Stimulated activated CD8-positive, alpha-beta memory T cell treated with anti-CD3 and anti-CD28 coated beads, Interleukin-4, amount 100 ng/mL, for 4 hours (primary cell): ENCODE measurements around the gene SLC1A3.

Experiments
- DNase-seq, 2 donors: peaks; one replicate each; pipeline ENCODE4 v3.0.0-alpha.2; 2020; ENCODE audit warnings: low read depth in 2 of 2, low spot score in 1 of 2

Gene SLC1A3

DNA sequence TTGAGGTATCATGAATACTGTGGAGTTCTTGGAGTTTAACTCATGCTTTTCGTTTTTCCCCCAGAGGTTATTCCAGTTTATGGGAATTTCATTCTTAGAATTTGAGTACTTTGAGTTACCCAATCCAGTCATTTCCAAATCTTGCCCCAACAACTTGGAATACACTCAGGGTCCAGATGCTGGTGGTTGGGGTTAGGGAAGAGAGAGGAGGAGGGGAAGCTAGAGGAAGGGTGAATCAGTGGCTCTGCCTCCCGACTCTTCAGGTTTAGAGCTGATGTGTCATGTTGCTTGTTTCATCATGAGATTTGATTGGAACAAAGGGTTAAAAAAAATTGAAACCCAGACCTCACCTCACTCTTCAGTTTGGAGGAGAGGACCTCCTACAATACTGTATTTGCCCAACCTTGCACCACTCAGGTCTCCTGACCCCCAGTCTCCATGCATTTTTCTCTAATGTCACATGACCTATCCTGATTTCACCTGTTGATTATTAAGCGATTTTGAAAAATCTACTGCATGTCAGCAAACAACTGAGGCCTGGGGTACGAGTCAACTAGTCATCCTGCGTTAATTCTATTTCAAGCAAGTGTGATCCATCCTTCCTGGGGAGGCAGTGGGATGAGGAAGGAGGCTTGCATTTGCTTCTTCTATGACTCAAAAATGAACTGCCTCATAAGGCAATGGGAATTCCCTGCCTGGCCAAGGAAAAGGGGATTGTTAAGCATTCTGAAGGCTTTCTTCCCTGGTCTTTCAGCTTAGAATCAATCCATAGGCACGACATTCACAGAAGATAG, 6.2 kb upstream of the SLC1A3 start:
- DNase-seq = no peak

DNA sequence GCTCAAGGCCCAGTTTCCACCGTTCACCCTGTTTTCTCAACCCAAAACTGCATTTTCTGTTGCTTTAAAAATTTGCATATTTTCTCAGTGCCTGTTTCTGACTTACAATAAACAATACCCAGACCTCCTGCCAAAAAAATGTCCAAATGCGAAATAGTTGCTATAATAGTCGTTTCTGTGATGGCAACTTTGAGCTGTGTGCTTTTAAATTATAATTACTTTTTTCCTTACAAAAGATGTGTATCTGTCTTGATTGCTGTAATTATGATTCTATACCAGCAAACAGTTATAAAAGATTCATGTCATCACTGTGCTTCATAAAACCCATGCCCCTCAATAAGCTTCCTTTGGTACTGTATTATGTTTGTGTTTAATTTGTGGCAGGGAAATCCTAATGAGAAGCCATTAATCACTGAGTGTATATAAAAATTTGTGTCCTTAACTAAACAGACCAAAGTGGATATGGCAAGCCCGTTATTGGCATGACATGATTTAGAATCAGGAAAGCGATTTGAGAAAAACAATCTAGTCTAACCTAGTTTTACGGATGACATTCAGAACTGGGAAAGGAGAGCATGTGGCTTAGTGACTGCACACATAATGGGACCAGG, 5.4 kb upstream of the SLC1A3 start:
- DNase-seq = no peak

DNA sequence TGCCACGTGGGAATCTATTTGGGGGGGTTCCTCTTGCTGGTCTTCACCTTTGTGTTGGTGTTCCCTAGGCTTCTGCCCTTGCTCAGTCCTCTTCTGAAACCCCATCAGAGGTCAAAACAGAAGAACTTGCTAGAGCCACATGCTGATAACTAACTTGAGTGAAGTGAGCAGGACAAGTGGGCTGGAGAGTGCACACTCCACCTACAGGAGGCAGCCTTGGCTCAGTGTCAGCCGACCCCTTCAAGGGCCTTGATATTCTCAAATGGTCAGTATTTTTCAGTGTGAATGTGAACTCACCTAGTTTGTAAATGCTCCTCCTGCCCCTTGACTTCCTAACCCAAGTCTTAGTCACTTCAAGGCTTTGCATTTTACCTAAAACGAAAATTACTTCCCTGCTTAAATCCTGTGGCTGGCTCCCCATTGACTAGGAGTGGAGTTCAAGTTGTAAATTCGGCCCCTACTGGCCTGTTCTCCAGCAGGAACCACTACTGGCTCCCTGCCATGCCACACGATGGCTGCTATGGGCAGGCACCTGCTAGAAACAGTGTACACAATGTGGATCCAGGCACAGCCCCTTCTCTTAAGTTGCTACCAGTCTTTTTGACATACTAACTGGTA, 3.6 kb upstream of the SLC1A3 start:
- no peak for DNase-seq

DNA sequence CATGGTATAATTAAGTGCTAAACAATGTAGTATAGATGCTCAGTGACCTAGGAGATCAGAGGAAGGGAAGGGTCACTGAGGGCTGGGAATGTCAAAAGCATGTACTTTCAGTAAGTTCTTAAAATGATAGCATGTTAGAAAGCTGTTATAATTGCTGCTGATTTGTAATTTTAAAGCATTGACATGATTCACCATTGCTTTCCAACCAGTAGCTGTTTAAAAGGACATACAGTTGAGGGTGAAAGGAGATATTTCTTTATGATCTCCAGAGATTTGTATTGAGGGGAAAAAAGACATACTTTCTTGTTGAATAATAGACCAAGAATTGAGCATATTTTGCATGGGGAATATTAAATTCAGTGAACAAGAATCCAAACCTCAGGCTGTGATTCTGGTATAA, 1.2 kb upstream of the SLC1A3 start:
- DNase-seq = no peak

DNA sequence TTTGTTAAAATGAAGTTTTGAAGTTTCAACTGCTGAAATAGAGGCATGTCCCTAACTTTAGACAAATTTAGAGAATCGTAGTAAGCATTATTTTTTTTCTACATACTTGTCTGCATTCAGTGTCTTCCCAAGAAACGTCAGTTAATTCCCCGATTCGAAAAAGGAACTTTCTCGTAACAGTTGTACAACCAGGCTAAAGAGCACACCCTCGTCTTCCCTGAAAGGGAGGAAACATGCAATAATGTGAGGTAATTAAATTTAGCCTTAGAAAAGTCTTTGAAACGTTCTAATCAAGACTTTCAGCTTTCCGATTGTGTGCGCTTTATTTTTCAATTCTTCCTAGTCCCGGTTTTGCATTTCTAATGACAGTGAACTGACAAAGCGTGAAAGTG, 374 bp upstream of the SLC1A3 start:
- no peak for DNase-seq

DNA sequence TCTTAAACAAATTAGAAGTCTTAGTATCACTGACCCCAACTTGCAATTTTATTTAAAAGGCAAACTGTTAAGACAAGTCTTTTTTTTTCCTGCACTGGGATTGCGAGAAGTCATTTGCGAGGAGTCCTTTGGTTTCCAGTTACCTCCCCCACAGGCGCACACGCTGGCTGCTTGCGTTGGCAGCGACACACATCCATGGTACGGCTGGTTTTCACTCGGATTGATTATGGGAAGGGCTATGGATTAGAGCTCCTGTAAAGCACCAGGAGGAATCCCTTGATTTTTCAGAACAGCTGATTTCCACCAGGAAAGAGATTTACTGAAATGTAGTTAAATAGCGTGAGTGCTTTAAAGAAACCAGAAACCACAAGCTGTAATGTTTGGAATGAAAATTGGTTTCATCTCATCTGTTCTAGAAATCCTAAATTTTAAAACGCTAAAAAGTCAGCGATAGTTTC, 737 bp downstream of the SLC1A3 start:
- DNase-seq = no peak

DNA sequence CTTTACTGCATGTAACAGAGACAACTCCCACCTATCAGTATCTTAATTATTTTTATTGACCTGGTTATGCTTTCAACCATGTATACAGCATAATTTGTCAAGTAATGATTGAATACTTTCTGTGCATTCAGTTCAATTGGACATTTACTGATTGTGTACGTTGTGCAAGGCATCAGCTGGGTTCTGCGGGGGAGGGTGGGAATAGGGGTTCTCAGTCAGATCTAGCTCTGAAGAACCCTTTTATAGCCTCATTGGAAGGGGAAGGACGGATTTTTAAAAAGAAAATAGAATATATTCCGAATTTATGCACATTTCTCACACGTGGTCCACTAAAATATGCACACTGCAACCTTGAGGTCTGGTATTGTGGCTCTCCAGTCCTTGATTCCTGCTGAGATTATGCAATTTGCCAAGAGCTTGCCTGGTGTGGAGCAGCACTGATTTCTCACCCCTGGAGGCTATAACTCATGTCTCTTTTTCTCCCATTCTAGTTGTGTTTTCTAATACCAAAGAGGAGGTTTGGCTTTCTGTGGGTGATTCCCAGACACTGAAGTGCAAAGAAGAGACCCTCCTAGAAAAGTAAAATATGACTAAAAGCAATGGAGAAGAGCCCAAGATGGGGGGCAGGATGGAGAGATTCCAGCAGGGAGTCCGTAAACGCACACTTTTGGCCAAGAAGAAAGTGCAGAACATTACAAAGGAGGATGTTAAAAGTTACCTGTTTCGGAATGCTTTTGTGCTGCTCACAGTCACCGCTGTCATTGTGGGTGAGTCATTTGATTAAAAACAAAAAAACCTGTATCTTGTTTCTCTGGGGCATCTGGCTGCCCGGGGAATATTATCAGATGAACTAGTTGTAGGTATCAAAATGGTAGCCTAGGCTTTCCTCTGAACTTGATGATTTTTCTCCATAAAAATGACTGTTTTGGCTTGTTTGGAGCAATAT, 1.7 kb downstream of the SLC1A3 start:
- DNase-seq = no peak

DNA sequence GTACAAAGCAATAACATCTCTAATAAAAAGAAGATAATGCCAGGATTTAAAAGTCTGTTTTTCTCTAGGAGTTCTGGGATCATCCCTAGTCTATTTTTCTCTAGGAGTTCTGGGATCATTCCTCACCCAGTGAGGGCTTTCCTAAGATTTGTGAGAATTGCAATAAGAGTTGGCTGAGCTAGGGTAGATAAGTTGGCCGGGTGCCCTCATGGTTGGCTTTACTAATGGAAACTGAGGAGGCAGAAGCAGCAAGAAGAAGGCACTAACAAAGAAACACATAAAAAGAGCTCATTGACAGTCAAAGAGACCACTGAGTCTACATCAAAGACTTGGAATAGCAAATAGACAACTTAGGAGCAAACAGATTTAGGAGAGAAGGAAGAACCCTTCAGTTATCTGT, 4.2 kb downstream of the SLC1A3 start:
- no peak for DNase-seq

DNA sequence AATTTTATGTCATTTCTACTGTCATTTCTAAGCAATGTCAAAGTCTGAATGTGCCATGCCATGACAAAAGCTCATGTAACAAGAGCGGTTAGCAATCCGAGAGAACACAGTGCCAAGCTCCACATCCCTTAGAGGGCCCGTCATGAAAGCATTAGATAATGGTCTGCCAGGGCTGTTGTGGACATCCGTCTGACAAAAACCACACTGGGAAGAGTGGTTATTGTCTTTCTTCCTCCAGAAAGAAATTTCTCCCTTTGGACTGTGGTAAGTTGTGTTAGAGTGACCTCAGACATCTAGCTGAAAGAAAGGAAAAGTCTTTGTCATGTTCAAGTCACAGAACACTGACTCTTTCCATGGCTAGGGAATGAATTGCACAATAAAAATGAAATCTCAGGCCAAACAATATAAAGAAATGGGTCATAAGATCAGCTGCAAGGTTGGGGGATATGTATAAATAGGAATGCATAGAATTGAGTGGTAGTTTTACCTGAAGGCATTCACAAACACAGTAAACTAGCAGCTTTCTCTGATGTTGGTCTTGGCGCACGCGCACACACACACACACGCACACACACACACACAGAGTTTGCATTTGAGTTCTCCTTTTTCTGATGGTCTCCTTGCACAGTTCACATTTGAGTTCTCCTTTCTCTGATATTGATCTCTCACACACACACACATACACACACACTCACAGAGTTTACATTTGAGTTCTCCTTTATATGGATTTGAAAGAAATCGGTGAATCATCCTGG, 5.3 kb downstream of the SLC1A3 start:
- DNase-seq = no peak

DNA sequence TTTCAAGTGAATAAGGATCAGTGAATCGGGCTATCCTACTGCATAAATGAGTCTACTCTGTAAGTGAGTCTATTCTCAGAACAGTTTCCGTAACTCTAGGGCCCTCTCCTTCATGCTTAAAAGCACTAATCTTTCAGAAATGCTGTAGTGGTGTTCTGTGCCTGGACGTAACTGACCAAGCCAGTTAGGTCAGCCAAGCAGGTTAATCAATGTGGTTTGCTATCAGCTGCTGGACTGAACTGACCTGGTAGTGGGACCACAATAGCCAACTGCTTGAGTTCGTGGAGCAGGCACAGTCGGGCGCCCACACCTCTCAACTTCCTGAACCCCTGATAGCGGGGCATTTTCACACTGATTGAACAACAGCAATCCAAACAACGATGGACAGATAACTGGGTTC, 6.8 kb downstream of the SLC1A3 start:
- no peak for DNase-seq

DNA sequence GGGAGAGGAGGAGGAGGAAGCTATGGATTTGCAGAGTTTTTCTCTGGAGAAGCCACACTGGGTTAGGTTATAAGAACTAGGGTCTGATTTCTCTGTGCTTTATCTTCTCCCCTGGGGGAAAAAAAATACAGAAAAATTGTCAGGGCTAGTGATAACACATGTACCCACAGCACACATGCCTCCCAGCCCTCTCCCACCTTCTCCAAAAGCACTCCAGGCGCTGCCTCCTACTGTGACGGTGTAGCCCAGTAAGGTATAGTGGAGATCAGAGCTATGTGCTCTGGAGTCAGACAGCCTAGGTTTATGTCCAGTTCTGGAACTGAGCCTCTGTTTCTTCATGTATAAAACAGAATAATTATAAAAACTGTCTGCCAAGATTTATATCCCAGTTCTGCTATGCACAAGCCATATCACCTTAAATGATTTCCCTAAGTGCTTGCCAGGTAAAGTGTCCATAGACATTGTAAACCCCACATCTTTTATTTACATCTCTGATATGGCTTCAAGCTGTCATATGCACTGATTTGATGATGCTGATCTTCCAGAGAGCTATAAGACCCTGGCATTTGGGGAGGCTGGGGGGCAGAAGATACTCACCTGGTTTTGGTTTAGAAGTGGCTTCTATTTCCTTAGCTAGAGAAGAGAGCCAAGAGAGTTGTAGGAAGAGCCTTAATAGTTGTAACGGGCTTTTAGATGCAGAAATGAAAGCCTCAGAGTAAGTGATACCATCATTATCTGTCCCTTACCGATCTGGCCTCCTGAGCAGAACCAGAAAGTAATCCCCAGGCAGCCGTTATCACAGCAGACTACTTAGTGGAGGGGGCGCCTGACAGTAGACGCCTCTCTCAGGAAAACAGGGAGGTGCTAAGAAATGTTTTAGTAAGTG, 7.6 kb downstream of the SLC1A3 start:
- DNase-seq = no peak

DNA sequence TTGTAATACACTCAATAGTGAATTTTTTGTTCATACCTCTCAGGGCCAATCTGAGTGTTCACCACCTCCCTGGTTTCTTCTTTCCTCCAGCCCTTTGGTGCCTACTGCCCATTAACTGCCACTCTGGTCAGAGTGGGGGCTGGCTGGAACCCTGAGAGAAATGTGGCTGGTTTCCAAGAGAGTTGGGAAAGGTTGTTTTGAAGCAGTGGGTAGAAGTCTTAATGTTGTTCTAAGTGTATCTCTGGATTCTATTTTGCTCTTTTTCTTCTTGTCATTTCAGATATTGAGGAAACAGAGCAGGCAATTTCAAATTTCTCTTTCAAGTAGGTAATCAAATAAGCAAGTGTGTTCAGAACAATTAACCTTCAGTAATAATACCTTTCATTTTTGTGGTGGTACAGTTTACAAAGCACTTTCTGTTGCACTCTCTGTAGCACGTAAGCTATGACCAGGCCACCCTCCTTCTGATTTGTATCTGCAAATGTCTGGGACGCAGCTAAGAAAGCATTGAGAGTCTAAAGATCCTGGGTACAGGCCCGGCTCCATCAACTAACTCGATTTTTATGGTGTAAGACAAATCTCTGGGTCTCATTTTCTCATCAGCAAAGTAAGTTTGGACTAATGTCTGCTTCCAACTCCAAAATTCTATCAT, 8.4 kb downstream of the SLC1A3 start:
- DNase-seq = no peak

DNA sequence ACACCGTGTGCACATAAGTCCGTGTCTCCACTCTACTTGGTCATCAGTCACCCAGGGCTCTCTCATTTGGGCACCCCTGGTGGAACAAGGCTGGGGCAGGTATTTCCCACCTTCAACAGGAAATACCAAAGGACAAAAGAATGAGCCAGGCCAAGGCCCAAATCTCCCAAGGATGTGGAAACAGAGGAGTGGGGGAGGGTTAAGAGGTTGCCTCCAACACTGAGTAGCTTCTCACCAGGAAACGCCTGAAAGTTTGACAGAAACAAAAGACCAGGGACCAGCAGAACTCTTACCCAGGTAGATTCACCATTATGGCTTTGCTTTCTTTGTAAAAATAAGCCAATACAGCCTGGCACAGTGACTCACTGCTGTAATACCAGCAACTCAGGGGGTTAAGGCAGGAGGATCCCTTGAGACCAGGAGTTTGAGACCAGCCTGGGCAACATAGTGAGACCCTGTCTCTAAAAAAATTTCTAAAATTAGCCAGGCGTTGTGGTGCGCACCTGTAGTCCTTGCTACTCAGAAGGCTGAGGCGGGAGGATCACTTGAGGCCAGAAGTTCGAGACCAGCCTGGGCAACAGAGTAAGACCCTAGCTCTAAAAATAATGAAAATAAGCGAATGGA, 12.7 kb downstream of the SLC1A3 start:
- no peak for DNase-seq

DNA sequence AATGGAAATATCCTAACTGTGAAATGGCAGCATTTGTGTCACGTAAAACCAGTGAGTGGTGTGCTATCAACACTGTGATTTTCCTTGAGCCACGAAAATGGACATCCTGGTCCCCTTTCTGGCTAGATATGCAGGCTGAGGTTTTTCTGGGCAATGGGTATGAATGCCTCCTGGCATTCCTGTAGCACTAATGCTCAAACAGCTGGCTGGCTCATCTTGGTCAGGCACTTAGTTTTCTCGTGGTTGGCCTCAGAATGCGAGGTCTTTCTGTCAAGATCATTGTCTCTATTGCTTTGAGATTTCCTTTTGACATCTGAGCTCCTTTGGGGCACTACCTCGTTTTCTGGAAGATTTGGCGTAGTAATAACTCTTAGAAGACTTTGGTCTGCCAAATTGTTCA, 15.6 kb downstream of the SLC1A3 start:
- DNase-seq = no peak

DNA sequence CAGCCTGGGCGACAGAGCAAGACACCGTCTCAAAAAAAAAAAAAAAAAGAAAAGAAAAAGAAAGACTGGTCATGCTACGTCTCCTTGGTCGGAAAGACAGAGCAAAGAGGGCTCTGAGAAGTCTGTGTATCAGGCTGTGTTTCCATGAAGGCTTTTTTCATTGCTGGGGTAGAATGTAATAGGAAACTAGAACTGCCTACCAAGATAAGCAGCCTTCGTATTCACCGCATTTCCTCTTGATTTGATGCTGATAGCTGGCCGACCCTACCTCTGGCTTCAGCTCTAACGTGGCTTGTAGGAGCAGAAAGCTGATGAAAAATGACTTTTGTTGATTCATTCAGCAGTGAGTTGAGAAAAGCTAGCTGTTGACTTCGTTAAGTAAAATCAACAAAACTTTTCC, 17.4 kb downstream of the SLC1A3 start:
- DNase-seq = no peak

DNA sequence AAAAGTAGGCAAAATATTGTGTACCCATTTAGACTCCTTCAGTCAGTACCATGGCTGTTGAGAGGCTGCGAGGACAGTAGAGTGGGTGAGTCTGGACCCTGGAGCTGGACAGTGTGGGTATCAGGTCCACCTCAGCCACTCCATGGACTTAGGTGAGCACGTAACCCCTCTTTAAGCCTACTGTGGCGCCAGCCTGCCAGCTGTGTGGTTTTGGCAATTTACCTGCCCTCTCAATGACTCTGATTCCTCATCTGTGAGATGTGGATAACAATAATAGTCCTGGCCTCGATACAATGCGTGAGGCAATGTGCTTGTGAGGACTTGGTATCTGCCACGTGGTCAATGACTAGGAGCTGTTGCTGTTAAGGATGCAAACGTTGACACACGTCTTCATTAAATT, 17.9 kb downstream of the SLC1A3 start:
- DNase-seq = no peak

DNA sequence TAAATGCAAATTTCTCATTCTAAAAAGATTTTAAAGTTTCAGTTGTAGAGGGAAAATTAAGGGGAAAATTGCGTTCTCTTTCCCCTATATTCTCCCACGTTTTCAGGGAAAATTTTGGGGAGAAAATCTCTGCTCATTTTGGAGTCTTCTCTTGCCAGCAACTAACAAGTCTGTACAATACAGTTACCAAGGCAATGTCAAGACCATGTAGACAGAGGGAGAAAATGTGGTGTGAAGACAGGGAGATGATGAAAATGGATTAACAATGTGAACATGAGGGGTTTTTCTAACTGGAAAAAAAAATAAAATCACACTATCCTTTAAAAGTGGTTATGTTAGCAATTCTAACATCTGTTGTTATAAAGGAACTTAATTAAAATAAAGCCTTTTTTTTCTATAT, 22.3 kb downstream of the SLC1A3 start:
- DNase-seq = no peak

DNA sequence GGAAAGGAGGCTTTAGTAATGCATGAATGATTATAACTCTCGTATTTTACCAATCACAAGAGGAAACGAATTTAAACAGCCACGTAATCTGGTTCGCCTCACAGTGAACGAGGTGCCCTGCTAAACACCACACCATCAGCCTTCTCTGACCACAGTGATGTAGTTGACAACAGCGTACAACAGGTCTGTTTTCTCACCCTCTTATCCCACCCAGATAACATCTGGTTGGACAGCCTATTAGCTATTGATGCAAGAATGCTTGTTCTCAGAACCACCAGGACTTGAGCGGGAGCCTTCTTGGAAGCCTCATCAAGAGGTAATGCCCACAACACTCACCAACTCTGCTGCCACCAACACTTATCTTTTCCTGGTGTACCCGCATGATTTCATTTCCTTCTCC, 23.3 kb downstream of the SLC1A3 start:
- no peak for DNase-seq
